ELF-1 (cell line): ENCODE results near the gene EPB41L5.
"Not testable (repeated sequence)": the region's sequence is repeated elsewhere in the genome, so short reads cannot be mapped to it uniquely, and the experiment has no call there.

ENCODE experiments used
- DNase-seq: peaks from one replicate; pipeline ENCODE4 v3.0.0-alpha.2; 2016; ENCODE audit warnings: low read depth, low spot score

Gene EPB41L5

DNA sequence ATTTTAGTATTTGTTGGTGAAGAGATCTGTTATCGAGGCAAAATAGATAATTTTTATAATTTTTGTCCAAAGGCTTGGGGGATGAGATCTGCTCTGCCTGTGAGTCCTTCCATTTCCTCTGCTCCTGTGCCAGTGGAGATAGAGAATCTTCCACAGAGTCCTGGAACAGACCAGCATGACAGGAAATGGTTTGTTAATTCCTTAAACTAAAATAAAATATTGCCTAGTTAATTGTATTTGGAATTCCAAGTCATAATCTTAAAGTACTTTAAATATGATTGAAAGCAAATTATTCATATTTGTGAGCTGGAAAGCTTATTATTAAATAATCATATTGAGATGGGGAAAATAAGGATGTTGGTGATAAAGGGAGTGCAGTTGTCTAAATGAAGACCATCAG is 87.8 kb downstream of the EPB41L5 start:
- no peak for DNase-seq

- no peak for DNase-seq
These were observed 91.0 kb downstream of the EPB41L5 start for GRCh38 chr2:120103723-120104467.

DNA sequence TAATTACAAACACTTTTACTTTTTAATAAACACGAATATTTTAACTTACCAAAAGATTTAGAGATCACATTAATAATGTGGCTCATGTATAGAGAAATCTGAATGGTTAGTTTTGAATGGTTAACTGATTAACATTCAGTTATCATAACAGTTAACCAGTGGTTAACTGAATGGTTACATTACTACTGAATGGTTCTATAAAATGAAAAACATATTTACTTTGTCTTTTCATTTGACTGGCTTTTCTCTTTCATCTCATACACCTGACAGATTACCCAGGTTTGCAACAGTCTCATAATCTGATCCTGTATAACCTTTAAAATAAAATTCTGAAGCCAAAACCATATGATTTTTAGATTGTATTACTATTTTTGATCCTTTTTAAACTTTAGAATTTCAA is 91.9 kb downstream of the EPB41L5 start:
- no peak for DNase-seq

GRCh38 chr2:120105360-120105759 is 92.5 kb downstream of the EPB41L5 start:
- no peak for DNase-seq

DNA sequence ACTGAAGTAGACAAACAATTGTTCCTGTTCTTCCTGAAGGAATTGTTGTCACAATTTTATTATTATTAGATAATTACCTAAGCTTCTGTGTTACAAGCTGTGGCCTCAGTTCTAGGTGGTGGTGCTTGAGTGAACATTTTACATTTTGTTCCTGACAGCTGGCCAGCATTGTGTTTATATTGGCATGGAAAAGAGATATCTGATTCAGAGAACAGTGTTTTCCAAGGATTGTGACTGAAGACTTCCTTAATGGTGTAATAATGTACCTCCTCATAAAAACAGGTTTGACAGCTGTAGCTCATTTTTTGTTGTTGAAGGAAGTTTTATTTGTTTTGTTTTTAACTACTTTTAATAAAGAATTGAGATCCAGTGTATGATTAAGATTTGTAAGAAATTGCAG is 95.2 kb downstream of the EPB41L5 start:
- DNase-seq, result no peak

GRCh38 chr2:120108749-120109148 is 95.9 kb downstream of the EPB41L5 start:
- no peak for DNase-seq

DNA sequence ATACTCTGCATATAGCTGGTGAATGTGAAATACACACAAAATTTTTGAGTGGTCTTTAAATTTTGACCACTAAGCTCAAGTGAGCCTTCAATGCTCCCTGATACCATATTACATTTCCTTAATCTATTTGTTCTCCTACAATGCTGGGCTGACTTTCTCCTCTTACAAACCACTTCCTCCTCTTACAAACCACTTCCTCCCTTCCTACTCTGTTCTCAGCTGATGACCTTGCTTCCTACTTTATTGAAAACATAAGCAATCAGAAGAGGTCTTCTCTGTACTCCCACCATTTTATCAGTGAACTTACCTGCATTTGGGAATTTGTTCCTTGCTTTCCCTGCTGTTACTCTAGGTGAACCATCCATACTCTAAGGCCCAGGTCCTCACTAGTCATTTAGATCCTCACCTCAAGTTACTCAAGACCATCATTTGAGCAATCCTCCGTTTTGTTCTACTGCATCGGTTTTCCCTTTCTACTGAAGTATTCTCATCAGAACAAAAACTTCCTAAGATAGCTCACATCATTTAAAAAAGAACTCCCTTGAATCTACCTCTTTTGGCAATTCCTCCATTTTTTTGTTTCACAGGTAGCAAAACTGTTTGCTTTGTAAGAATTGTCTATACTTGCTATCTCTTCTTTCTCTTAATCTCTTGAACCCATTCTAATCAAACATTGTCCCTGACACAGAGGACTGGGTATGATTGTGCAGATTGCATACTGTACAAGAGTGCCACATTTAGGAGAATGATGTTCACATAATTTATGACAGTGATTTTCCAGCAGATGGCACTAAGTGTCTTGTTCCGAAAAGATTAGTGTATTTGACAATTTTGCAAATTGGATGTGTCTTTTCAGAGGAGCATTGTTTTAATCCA is 96.5 kb downstream of the EPB41L5 start:
- DNase-seq, result no peak

DNA sequence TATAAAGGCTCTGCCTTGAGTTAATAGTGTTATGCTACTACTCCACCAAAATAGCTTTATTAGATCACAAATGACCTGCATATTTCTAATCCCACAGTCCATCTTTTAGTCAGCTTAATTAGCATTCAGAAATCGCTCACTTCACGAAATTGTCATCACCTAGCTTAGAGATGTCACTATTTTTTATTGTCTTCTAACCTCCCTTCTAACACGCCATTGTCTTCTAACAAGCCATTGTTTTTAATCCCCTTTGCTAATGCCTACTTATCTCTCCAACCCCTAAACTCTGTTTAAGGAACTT is 97.1 kb downstream of the EPB41L5 start:
- no peak for DNase-seq

GRCh38 chr2:120110507-120110906 is 97.6 kb downstream of the EPB41L5 start:
- DNase-seq, result no peak

- no peak for DNase-seq
These were observed 98.3 kb downstream of the EPB41L5 start for GRCh38 chr2:120111193-120111592.

GRCh38 chr2:120118018-120118417 is 105.1 kb downstream of the EPB41L5 start:
- DNase-seq, result no peak

DNA sequence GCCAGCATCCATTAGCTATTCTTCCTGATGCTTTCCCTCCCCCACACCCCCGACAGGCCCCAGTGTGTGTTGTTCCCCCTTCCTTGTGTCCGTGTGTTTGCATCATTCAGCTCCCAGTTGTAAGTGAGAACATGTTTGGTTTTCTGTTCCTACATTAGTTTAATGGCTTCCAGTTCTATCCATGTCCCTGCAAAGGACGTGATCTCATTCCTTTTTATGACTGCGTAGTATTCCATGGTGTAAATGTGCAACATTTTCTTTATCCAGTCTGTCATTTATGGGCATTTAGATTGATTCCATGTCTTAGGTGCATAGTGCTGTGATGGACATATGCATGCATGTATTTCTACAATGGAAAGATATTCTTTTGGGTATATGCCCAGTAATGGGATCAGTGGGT is 105.6 kb downstream of the EPB41L5 start:
- DNase-seq, result no peak

GRCh38 chr2:120121337-120121736 is 108.5 kb downstream of the EPB41L5 start:
- DNase-seq, result not testable (repeated sequence)

- no peak for DNase-seq
These were observed 110.2 kb downstream of the EPB41L5 start for GRCh38 chr2:120123090-120123489.

DNA sequence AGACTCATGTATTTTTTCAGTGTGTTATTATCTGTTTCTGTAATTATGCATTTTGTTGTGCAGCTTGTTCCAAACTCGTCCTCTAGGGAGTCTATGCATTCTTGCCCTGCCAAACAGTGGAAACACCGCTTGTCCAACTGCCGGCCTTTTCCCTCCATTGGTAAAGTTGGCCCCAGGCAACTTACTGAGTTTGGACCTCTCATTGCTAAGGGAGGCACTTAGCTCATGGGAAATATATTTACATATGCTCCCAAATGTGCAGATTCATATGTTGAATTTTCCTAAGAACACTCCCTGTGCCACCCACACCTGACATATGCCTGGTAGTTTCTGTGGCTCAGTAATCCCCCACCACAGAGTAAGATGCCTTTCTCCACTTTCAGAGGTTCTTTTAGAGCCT is 112.3 kb downstream of the EPB41L5 start:
- DNase-seq, result no peak

DNA sequence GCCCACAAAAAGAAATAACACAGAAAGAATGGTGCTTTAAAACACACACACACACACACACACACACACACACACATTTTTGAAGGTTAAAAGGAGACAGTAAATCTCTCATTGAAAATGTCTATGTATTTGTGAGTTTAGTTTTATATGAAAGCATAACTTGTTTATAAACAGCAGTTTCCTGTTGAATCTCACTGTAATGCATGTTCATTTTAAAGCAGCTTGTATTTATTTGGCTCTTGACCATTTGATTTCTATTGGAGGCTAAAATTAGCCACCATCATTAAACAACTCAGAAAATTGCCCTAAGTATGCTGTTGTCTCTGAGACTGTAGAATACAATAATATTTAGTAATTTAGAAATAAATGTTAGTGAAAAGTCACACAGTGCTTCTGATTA is 115.3 kb downstream of the EPB41L5 start:
- DNase-seq, result no peak

GRCh38 chr2:120132190-120132589 is 119.3 kb downstream of the EPB41L5 start:
- DNase-seq, result no peak

GRCh38 chr2:120132691-120133090 is 119.8 kb downstream of the EPB41L5 start:
- DNase-seq, result no peak

- peak; percentile 13 for DNase-seq
These were observed 120.8 kb downstream of the EPB41L5 start for GRCh38 chr2:120133572-120134244.

- peak; percentile 32 for DNase-seq
These were observed 121.4 kb downstream of the EPB41L5 start for GRCh38 chr2:120134263-120134662.

GRCh38 chr2:120135013-120135412 is 122.1 kb downstream of the EPB41L5 start:
- DNase-seq, result not testable (repeated sequence)

DNA sequence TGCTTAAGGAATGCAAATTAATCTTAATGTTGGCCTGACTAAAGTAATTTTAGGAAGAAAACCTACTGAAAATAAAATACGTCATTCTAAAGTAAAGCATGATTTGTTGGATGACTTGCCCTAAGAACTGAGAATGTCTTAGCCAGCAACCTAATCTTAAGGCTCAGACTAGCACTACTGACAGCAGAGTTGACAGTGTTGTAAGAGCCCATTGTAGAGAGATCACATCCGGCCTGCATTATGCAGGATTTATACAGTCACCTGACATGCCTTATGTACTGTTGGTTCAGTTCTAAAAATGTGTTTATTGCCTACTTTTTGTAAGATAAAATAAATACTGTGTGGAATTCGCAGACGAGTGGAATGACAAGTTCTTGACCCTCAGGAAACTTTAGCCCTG is 128.0 kb downstream of the EPB41L5 start:
- no peak for DNase-seq
